ENCODE data around the gene KSR1.

The KSR1 gene

DNA sequence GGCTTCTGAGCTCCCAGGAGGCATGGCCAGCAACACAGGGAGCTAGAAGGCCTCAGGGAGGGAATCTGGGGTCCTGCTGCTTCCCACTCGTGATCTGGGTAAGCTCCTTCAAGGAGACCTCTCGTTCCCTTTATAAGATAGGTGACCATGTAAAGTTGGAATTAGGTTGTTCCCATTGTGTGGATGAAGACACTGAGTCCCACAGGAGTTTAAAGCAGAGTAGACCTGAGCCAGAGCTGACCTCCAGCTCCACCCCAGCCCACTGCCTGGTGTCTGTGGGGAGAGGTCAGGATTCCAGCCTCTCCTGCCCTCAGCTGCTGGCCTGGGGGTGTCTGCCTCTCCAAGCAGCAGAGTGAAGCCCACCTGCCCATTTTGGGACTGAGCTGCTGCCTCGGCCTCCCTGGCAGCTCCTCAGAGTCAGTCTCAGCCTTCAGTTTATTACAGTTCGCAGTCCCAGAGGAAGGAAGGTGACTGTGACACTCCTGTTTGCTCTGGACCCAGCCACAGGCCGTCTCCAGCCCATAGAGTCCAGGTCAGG, 141.6 kb downstream of the KSR1 start:
- DNase-seq, result no peak

- DNase-seq, result no peak
Observed at GRCh38 chr17:27598337-27599050, 142.2 kb downstream of the KSR1 start.

GRCh38 chr17:27600471-27600870, 144.2 kb downstream of the KSR1 start:
- no peak for DNase-seq

GRCh38 chr17:27601069-27601974, 145.1 kb downstream of the KSR1 start:
- DNase-seq, result peak; percentile 88 to 91

DNA sequence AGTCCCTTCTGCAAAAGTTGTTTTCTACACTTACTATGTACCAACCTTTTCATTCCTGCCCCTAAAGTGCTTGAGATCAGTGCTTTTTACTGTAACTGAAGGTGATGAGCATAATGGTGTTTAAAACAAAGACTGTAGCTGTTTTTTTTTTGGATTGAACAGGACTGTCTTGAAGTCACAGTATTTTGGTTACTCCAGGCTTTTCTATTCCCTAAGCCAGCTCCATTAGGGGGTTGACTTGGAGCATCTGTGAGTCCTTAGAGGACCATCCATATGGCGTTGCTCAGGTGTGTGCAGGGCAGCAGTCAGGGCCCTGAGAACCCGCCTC, 145.7 kb downstream of the KSR1 start:
- DNase-seq, result no peak

DNA sequence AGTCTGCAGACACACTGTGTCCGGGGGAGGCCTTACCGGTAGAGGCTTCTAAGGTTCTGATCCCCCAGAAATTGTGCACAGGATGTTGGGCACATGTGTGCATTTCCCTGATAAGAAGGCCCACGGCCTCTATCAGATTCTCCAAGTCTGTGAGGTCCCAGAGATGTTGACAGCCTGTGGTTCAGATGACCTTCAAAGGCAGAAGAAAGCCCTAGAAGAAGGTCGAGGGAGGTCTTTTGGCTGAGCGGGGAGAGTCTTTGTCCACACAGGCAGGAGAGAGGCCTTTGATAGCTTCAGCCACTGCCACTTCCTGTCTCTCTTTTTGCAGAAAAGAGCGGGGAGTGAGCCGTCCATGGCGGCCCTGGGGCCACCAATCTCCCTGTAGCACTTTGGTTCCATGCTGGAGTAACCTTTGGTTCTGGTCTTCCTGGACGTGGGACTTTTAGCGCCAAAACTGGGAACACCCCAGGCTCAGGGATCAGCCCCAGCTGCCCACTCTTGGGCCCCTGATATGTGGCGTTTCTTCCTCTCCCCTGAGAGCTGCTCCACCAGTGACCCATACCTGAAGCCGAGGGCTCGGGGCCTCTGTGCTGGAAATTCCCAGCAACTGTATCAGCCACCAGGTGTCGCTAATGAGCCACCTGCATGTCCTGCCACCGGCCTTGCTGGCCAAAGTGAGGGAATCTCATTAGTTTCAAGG, 146.6 kb downstream of the KSR1 start:
- peak; percentile 80 to 84 for DNase-seq

DNA sequence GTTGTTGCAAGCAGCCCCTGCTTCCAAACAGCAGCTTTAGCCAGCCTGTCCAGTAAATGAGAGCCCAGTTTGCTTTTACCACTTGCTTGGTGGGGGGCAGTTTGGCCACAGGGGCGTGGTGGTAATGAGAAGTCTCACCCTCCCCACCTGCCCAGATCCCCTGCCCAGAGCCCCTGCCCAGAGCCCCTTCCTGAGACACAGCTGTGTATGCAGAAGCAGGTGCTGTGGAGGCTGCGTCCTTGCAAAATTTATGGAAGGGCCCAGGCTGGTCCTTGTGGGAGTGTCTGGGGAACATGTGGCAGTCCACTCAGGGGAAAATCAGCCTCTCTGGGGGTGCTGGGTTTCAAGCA, 147.1 kb downstream of the KSR1 start:
- no peak for DNase-seq

DNA sequence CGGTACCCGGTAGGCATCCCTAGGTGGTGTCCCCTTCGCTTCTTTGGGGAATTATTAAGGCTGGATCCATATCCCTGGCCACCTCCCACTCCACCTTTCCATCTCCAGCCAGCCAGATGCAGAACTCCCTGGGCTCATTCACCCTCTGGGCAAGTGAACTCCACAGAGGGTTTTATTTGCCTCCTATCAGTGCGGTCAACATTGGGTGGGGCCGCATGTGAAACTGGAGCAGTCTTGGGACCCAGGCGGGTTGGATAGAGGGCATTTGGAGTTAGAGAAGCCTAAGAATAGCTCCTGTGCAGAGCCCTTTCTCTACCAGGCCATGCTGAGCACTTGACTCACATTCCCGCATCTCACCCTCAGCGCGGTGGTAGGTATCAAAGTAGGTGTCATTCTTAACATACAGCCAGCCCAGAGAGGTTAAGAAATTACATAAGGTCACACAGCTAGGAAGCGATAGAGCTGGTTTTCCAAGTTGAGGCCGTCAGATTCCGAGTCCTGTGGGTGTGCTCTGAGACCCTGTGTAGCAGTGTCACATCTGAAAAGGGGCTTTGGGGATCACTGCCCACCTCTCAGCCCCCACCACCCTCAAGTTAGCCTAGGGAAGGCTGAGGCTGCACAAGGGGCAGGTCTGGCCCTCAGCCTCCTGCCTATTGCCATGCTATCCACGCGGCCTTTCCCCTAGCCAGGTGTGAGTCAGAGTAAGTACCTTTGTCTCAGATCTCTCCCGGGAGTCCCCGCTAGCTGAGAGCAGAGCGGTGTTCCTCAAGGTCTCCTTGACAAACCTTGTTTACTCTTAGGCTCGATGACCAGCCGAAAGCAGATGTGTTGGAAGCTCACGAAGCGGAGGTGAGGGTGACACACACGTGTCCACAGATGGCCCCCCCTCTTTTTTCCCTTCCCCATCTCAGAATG, 147.9 kb downstream of the KSR1 start:
- DNase-seq, result no peak

DNA sequence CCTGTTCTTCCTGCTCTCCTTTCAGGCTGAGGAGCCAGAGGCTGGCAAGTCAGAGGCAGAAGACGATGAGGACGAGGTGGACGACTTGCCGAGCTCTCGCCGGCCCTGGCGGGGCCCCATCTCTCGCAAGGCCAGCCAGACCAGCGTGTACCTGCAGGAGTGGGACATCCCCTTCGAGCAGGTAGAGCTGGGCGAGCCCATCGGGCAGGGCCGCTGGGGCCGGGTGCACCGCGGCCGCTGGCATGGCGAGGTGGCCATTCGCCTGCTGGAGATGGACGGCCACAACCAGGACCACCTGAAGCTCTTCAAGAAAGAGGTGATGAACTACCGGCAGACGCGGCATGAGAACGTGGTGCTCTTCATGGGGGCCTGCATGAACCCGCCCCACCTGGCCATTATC, 149.2 kb downstream of the KSR1 start:
- no peak for DNase-seq

GRCh38 chr17:27607521-27608091, 151.4 kb downstream of the KSR1 start:
- DNase-seq, result no peak

GRCh38 chr17:27608328-27609230, 152.3 kb downstream of the KSR1 start:
- no peak for DNase-seq

DNA sequence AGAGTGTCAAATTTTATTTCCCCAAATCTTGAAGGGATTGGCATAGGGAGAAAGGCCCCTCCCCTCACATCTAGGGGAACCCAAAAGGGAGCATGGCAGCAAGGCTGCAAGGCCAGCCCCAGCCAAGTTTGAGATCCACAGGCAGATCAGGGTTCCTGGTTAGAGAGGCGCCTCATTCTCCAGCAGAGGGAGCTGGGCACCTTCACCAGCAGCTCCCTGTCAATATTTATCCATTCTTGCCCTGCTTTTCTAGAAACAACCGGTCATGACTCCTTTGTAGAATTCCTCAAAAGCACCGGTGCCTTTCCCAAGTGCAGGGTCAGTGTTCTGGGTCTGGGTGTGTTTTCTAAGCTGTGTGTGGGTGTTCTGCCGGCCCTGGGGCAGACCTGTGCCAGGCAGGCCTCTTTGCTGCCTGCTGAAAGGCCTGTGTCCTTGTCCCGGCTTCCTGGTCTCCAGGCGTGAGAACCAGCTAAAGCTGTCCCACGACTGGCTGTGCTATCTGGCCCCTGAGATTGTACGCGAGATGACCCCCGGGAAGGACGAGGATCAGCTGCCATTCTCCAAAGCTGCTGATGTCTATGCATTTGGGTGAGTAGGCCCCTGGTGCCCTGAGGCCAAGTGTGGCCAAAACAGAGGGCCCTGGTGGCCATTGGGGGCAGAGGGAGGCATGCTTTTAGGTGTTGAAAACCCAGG, 153.5 kb downstream of the KSR1 start:
- DNase-seq, result peak in 1 of 2 experiments; percentile 32

DNA sequence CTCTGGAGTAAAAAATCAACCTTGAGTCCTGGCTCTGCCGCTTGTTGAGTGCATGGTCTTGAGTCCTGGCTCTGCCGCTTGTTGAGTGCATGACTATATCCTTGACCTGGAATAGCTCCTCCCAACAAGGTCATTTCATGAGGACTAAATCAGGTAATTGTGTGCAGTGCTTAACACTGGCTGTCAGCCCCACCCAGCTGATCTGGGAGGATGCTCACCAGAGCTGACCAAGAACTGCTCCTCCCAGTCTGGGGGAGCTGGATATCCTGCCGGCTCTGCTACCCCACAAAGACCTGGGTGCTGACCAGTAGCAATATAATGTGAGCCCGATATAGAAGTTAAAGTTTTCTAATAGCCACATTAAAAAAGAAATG, 154.0 kb downstream of the KSR1 start:
- DNase-seq, result no peak

DNA sequence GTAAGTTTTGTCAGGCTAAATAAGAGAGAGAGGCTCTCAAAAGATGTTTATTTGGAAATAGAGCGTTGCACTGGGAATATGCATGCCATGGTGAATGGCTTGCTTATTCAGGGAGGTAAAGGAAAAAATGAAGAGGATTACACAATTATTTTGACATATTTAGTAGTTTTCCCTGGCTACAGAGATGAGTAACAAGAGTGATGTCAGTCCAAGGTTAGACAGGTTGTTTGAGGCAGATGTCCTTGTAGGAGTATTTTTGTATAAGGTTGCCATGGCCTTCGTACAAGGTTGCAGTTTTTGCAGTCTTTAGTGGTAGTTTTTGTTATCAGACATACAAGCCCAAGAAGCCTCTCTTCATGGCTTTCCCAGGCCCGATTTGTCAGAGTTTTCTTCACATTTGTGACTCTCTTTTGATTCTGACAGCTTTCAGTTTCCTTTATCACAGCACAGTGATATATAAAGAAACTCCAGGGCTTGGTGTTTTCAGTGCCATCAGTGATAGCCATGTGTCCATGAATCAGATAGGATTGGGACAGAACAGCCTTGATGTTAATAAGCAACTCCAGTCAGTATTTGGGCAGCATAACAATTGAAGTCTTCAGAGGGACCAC, 156.0 kb downstream of the KSR1 start:
- no peak for DNase-seq

DNA sequence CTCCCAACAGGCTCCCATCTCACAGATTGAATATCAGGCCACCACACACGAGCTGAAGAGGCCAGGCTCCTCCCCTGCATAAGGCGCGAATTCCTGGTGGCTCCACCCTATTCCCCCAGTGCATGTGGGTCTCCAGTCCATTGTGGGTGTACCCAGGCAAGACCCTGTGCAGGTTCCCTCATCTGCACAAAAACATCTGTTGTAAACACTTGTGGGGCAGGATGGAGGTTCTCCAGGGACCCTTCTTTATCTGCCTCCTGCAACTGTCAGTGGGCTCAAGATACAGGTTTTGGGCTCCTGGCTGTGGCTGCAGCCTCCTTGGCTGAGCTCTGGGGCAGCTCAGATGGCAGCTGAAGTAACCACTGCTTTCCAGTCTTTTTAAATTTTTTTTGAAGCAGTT, 157.2 kb downstream of the KSR1 start:
- no peak for DNase-seq

GRCh38 chr17:27615121-27615520, 158.9 kb downstream of the KSR1 start:
- no peak for DNase-seq

DNA sequence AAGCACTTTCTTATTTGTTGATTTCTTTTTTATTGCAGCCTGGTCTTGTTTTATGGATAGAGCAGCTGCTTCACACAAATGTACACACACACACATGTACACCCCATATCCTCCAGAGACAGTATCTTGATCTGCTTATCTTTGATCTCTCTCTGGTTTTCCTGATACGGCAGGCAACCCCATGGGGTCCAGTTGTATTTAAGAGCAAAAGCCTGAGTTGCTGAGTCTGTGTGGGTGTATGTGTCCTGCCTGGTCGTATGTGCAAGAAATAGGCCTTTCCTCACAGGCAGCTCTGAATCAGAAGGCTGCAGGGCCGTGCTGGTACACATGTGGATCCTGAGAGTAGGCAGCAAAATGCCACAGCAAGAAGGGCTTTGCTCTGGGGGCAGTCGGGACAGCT, 160.2 kb downstream of the KSR1 start:
- no peak for DNase-seq

DNA sequence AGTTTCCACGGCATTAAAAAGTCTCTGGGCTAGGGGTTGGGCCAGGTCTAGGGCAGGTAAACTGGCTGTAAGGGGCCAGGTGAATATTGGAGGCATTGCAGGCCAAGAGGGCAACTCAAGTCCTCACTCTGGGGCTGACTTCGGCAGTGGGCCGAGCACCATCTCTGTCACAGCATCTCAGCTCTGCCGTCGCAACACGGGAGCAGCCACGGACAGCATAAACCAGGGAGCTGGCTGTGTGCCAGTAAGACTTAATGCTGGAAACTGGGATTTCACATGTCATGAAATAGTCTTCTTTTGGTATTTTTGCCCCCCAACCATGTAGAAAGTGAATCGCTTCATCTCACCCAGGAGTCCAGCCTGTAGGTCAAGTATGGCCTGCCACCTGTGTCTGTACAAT, 162.2 kb downstream of the KSR1 start:
- no peak for DNase-seq

DNA sequence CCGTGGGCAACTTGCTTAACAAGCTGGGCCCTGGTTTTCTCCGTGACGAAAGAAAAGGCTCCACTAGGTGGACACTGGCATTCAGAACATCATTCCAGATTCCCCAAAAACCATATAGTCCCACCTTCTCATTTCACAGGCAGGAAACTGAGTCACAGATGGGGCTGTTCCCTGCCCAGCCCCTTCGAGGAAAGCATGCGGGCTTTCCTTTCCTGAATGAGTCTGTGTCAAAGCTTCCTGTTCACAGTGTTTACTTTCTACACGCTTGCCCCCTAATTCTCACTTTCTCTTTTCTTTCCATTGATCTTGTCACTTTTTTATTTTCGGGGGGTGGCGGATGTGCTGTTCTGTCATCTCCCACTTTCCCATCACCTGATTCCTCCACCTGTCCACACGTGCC, 164.5 kb downstream of the KSR1 start:
- no peak for DNase-seq

- DNase-seq, result no peak
Observed at GRCh38 chr17:27621536-27621935, 165.3 kb downstream of the KSR1 start.

All from activated CD4-positive, alpha-beta T cell treated with anti-CD3 and anti-CD28 coated beads, Interleukin-2, amount 50 U/mL, for 48 hours (primary cell).